Epithelial cell of proximal tubule (primary cell): Measurements from ENCODE around the gene ARID3A. TPM values are rescaled to one million over a fixed set of nuclear protein-coding genes. Genes with fewer than 3 reads are reported as not detected.

ENCODE experiments used
- DNase-seq: peaks from one replicate; pipeline ENCODE4 v3.0.0-alpha.2; 2011; ENCODE audit warnings: low read depth
- H3K4me3 ChIP-seq: 2 replicates; pipeline ENCODE4 v1.5.1; 2011; ENCODE audit warnings: low read depth, mild to moderate bottlenecking, low read length
- CTCF ChIP-seq: conservative IDR thresholded peaks from 2 replicates; pipeline ENCODE4 v1.5.1; 2012; ENCODE audit warnings: low read depth, mild to moderate bottlenecking, low read length
- total RNA-seq: library from RNA; depleted of rRNA; stranded (reverse); fragments of >200 nt; gene quantifications from 2 replicates; pipeline ENCODE4 v1.2.3, GENCODE V29; 2015

Gene ARID3A
- total RNA-seq, 1 donor from 2014 or later, result 37.0 TPM

DNA sequence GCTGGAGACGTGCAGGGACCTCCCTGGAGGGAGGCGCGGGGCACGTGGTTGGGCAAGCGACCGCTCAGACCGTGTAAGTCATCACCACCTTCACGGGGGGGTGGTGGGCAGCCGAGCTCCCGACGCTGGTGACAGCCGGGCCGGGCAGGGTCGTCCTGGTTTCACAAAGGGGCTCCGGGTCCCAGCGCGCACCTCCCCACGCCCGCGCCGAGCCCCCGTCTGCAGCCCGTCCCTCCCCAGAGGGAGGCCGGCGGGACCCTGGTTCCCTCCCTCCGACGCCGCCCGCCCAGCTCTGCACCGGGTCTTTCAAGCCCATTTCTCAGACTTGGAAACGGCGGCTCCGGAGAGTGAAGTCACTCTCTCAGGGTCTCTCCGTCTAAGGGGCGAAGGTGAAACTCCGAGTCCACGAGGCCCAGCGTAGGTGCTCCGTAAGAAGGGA is 729 bp upstream of the ARID3A start:
- no peak for TF ChIP-seq CTCF
- peak overlapping the region; percentile 87 for H3K4me3 ChIP-seq
- DNase-seq, result no peak

- H3K4me3 ChIP-seq, result peak overlapping the region; percentile 87
- no peak for DNase-seq
- TF ChIP-seq CTCF, result no peak
These were observed 421 bp downstream of the ARID3A start for GRCh38 chr19:926323-926588.

DNA sequence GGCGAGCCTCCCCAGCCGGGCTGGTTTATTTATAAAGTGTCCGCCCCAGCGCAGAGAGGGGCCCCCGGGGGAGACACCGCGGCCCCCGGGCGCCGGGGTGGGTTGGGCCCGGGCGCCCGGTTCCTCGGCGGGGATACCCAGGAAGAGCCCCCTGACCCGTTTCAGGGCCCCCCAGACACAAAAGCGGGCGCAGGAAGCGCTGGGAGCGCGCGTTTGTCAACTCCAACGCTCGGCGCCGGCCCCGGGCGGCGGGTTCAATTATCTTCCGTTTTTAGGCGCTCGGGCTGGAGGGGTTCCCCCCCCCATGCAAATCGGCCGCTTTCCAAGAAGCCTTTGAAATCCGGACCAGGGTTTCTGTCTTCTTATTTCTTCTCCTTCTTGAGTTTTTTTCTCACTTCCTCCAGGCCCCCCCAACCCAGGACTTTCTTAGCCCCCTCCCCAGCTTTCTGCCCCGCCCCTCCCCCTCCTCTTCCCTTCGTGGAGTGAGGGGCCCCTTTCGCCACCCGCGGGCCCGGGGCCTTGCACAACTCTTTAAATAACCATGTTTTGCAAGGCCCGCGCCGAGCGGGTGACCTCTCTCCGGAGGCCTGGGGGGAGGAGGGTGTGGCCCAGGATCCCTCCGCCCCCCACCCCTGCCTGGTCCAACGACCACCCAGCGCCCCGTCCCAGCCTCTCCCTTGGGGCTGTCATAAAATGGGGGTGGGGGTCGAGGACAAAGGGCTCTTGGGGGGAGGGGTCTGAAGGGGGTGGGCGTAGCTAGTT is 935 bp downstream of the ARID3A start:
- peak overlapping the region; percentile 87 for H3K4me3 ChIP-seq
- no peak for TF ChIP-seq CTCF
- DNase-seq, result no peak

DNA sequence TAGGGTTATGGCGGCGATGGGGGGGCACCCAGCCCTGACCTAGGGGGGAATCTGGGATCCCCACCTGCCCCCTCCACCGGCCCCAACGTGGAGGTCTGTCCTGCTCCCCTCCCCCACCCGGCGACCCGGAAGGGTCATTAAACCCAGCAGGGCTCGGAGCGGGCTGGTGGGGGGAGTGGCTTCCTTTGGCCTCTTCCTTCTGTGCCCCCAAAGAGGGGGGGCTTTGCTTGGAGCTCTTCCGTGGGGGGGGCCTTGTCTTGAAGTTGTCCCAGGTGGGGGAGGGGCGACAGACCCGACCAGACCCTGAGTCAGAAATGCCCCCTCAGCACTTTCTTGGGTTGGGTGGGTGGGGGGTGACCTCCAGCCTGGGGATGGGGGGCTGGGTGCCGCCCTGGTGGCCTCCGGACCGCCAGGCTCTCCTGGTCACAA is 1.5 kb downstream of the ARID3A start:
- DNase-seq, result no peak
- H3K4me3 ChIP-seq, result peak overlapping the region; percentile 87
- TF ChIP-seq CTCF, result no peak

DNA sequence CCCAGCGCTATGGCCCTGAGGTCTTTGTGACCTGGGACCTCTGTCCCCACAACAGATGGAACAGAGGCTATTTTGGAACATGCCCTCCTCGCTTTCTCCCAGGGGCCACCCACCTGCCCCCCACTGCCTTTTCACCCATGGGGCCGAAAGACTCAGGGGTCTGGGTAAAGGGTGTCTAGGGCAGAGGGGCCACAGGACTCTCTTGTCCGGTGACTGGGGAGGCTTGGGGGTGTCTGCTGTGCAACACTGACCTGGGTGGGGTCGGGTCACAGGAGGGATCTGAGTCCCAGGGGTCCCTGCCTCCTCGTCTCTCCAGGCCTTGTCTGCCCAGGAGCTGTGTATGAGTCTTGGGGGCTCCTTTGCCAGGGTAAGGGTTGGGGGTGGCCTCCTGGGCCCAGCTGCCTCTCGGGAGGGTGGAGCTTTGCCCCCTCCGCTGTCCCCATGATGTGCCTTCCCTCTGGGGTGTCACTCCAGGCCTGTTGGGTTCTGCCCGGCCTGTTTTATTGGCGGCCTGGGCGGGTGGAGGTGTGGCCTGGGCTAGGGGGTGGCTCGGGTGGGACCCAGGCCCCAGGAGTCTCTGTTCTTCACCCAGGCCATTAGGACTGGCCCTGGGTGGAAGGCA is 2.1 kb downstream of the ARID3A start:
- TF ChIP-seq CTCF, result no peak
- H3K4me3 ChIP-seq, result no peak overlapping the region
- DNase-seq, result no peak

DNA sequence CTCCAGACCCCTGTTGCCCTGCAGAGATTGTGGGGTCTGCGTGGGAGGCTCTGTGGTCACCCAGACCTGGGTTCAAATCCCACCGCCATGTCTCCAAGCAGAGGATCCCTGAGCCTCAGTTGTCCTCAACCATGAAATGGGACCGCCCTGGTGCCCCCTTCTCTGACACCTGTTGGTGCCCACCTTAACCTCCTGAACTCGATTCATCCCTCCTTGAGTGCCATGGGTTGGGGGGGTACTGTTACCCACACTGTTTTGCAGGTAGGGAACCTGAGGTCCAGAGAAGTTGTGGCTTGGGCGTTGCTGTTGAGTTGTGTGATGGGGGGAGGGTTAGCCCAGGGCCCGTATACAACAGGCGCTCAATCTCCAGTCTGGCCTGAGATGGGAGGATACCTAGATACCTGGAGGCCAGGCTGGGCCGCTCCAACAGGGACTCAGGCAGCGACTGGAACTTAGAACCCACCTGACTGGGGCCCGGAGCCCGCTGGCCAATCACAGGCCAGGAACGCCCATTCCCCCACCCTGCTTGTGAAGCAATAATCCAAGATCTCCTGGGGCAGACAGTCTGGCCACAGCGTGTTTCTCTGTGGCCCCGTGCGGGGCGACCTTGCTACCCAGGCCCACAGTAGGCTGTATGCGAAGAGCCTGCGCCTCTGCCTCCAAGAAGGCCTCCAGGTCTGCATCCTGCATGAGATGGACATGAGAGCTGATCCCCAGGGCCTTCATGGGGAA is 2.8 kb downstream of the ARID3A start:
- no peak for DNase-seq
- no peak overlapping the region for H3K4me3 ChIP-seq
- TF ChIP-seq CTCF, result no peak
